IMR-90 (cell line): ENCODE results near the gene GPR173.

ENCODE experiments used
- BHLHE40 ChIP-seq: fragments of 150-350 bp; IDR thresholded peaks from 2 replicates; pipeline ENCODE4 v1.6.1; 2016; ENCODE audit warnings: mild to moderate bottlenecking, low read depth, low read length
- CEBPB ChIP-seq: IDR thresholded peaks from 2 replicates; pipeline ENCODE4 v1.6.1; 2012; ENCODE audit warnings: low read depth, low read length, improper control_type of control experiment
- FOS ChIP-seq: fragments of 150-350 bp; IDR thresholded peaks from 2 replicates; pipeline ENCODE4 v1.6.1; 2016; ENCODE audit warnings: low read depth, low read length
- MXI1 ChIP-seq: IDR thresholded peaks from 2 replicates; pipeline ENCODE4 v1.6.1; 2012; ENCODE audit warnings: low read depth, mild to moderate bottlenecking, low read length, moderate library complexity, borderline replicate concordance
- POLR2A ChIP-seq: IDR thresholded peaks from 2 replicates; pipeline ENCODE4 v1.6.1; 2012; ENCODE audit warnings: mild to moderate bottlenecking, low read depth, low read length
- RAD21 ChIP-seq: IDR thresholded peaks from 2 replicates; pipeline ENCODE4 v1.6.1; 2012; ENCODE audit warnings: low read length, improper control_type of control experiment
- RCOR1 ChIP-seq: IDR thresholded peaks from 2 replicates; pipeline ENCODE4 v1.6.1; 2012; ENCODE audit warnings: mild to moderate bottlenecking, low read length, improper control_type of control experiment; ENCODE audit not compliant: insufficient replicate concordance
- RFX5 ChIP-seq: IDR thresholded peaks from 2 replicates; pipeline ENCODE4 v1.8.0; 2012; ENCODE audit warnings: low read depth, mild to moderate bottlenecking, low read length, moderate library complexity
- TF ChIP-seq, protein P1 (sequence below): conservative IDR thresholded peaks from 2 replicates; pipeline ENCODE4 v1.5.1; 2012; ENCODE audit warnings: mild to moderate bottlenecking, low read depth, low read length, improper control_type of control experiment
- TF ChIP-seq, protein P2 (sequence below): fragments of 150-350 bp; IDR thresholded peaks from 2 replicates; pipeline ENCODE4 v1.6.1; 2017; ENCODE audit warnings: mild to moderate bottlenecking, antibody characterized with exemption, low read length, low read depth

DNA sequence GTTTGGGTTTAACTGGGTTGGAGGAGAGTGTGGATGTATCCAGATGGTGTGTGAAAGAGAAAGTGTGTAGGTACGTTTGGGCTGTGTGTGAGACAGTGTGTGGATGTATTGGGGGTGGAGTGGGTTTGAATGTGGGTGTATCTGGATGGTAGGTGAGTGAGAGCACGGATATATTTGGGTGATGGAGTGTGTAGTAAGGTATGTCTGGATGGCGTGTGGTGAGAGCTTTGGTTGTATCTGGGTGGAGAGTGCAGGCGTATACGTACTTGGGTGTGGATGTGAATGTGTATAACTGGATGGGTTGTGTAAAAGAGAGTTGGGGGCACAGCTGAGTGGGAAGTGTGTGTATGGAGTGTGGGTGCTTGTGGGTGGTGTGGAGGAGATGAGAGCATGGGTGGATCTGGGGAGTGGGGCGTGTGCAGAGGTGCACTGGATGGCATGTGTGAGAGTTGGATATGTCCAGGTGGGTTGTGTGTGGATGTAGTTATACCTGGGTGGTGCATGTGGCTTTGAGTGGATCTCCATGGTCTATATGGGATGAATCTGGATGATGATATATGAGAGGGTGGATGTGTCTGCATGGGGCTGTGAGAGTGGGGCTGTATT is 6.8 kb downstream of the GPR173 start:
- TF ChIP-seq MXI1 (no peak), RCOR1 (no peak), BHLHE40 (no peak), CEBPB (no peak), RFX5 (no peak), RAD21 (no peak), POLR2A (no peak), FOS (no peak)
- TF ChIP-seq, protein P1, sequence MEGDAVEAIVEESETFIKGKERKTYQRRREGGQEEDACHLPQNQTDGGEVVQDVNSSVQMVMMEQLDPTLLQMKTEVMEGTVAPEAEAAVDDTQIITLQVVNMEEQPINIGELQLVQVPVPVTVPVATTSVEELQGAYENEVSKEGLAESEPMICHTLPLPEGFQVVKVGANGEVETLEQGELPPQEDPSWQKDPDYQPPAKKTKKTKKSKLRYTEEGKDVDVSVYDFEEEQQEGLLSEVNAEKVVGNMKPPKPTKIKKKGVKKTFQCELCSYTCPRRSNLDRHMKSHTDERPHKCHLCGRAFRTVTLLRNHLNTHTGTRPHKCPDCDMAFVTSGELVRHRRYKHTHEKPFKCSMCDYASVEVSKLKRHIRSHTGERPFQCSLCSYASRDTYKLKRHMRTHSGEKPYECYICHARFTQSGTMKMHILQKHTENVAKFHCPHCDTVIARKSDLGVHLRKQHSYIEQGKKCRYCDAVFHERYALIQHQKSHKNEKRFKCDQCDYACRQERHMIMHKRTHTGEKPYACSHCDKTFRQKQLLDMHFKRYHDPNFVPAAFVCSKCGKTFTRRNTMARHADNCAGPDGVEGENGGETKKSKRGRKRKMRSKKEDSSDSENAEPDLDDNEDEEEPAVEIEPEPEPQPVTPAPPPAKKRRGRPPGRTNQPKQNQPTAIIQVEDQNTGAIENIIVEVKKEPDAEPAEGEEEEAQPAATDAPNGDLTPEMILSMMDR, result no peak
- TF ChIP-seq, protein P2, sequence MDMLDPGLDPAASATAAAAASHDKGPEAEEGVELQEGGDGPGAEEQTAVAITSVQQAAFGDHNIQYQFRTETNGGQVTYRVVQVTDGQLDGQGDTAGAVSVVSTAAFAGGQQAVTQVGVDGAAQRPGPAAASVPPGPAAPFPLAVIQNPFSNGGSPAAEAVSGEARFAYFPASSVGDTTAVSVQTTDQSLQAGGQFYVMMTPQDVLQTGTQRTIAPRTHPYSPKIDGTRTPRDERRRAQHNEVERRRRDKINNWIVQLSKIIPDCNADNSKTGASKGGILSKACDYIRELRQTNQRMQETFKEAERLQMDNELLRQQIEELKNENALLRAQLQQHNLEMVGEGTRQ, result no peak
